Measurements from ENCODE around the gene ANGPT4.

- no peak for TF ChIP-seq EZH2 (IDR thresholded peaks at IDR 0.05)
- TF ChIP-seq CTCF (IDR thresholded peaks at IDR 0.05): no peak
- no peak for TF ChIP-seq EZH2phosphoT487 (IDR thresholded peaks at IDR 0.05)
Measured at GRCh38 chr20:910132-910869, 5.8 kb downstream of the ANGPT4 start.

All from neural progenitor cell (in vitro differentiated cells).